OCI-LY3 (cell line): ENCODE results near the gene EPAS1.

Experiments used
- H2AFZ ChIP-seq: fragments of 200-600, 300-600 bp; shearing (Covaris generic); 2 replicates; pipeline ENCODE4 v1.6.0; 2014; ENCODE audit warnings: antibody characterized with exemption, low read depth, low read length
- H3K27ac ChIP-seq: fragments of 200-600, 300-600 bp; sonication (generic); 2 replicates; pipeline ENCODE4 v1.5.1; 2014; ENCODE audit warnings: mild to moderate bottlenecking, low read length, moderate library complexity, mixed read lengths
- H3K27me3 ChIP-seq: fragments of 200-600, 300-600 bp; sonication (generic); 2 replicates; pipeline ENCODE4 v1.6.1; 2014; ENCODE audit warnings: low read depth, low read length, mixed read lengths
- H3K36me3 ChIP-seq: fragments of 200-600, 300-600 bp; sonication (generic); replicated peaks from 2 replicates; pipeline ENCODE3; 2014; ENCODE audit warnings: low read depth, low read length, mixed read lengths
- H3K4me1 ChIP-seq: fragments of 300-600, 200-600 bp; sonication (generic); 2 replicates; pipeline ENCODE4 v1.6.1; 2014; ENCODE audit warnings: low read length, mixed read lengths
- H3K4me2 ChIP-seq: fragments of 200-600, 300-600 bp; sonication (generic); 2 replicates; pipeline ENCODE4 v1.6.1; 2014; ENCODE audit warnings: low read length, mixed read lengths
- H3K4me3 ChIP-seq: fragments of 300-600, 200-600 bp; sonication (generic); 2 replicates; pipeline ENCODE4 v1.5.1; 2014; ENCODE audit warnings: antibody characterized with exemption, mild to moderate bottlenecking, low read length, moderate library complexity
- H3K79me2 ChIP-seq: fragments of 300-600, 200-600 bp; shearing (Covaris generic); 2 replicates; pipeline ENCODE4 v1.6.1; 2014; ENCODE audit warnings: mild to moderate bottlenecking, low read length, mixed read lengths
- H3K9ac ChIP-seq: fragments of 300-600, 200-600 bp; shearing (Covaris generic); 2 replicates; pipeline ENCODE4 v1.6.0; 2014; ENCODE audit warnings: mild to moderate bottlenecking, low read length, moderate library complexity
- H3K9me3 ChIP-seq: fragments of 200-600, 300-600 bp; shearing (Covaris generic); 2 replicates; pipeline ENCODE4 v1.6.1; 2014; ENCODE audit warnings: low read length, mixed read lengths; ENCODE audit not compliant: insufficient read depth
- H4K20me1 ChIP-seq: fragments of 200-600, 300-600 bp; sonication (generic); 2 replicates; pipeline ENCODE4 v1.6.1; 2016; ENCODE audit warnings: low read length, mixed read lengths; ENCODE audit not compliant: insufficient read depth
- CTCF ChIP-seq: fragments of 200-600, 300-600 bp; sonication (generic); IDR thresholded peaks from 2 replicates; pipeline ENCODE4 v1.5.1; 2014; ENCODE audit warnings: antibody characterized with exemption, low read length, low read depth
- EZH2phosphoT487 ChIP-seq: fragments of 200-600 bp; shearing (Covaris generic); IDR thresholded peaks from 2 replicates; pipeline ENCODE4 v1.6.1; 2018; ENCODE audit warnings: antibody characterized with exemption, mixed run types, low read depth

EPAS1 gene

GRCh38 chr2:46381871-46382270 lies 84.7 kb downstream of the EPAS1 start:
- no peak overlapping the region for H3K27ac ChIP-seq

GRCh38 chr2:46382331-46383112 lies 85.3 kb downstream of the EPAS1 start:
- TF ChIP-seq EZH2phosphoT487: no peak
- no peak for TF ChIP-seq CTCF
- H2AFZ ChIP-seq: no peak overlapping the region
- H3K4me2 ChIP-seq: no peak overlapping the region
- no peak overlapping the region for H3K27ac ChIP-seq
- no peaks in the 10 kb centered on the region for H3K9me3 ChIP-seq
- no peaks in the 10 kb centered on the region for H3K27me3 ChIP-seq
- H3K79me2 ChIP-seq: no peaks in the 10 kb centered on the region
- H4K20me1 ChIP-seq: no peaks in the 10 kb centered on the region
- H3K36me3 ChIP-seq: no peaks in the 10 kb centered on the region
- H3K4me1 ChIP-seq: peaks cover 6% of the 10 kb centered on the region; the same call in 1 of the 2 replicates
- H3K4me3 ChIP-seq: no peak overlapping the region
- no peak overlapping the region for H3K9ac ChIP-seq

More at GRCh38 chr2:46381871-46382270, 84.7 kb downstream of the EPAS1 start:
- no peaks in the 10 kb centered on the region for H4K20me1 ChIP-seq
- no peak overlapping the region for H3K9ac ChIP-seq
- H2AFZ ChIP-seq: no peak overlapping the region
- H3K4me1 ChIP-seq: peaks cover 6% of the 10 kb centered on the region; the same call in 1 of the 2 replicates
- no peak for TF ChIP-seq EZH2phosphoT487
- no peak for TF ChIP-seq CTCF
- H3K4me2 ChIP-seq: no peak overlapping the region
- no peaks in the 10 kb centered on the region for H3K9me3 ChIP-seq
- H3K79me2 ChIP-seq: no peaks in the 10 kb centered on the region
- H3K4me3 ChIP-seq: no peak overlapping the region
- no peaks in the 10 kb centered on the region for H3K36me3 ChIP-seq
- no peaks in the 10 kb centered on the region for H3K27me3 ChIP-seq

GRCh38 chr2:46383113-46383395 lies 85.8 kb downstream of the EPAS1 start:
- Histone ChIP-seq H4K20me1 (no peaks in the 10 kb centered on the region), H3K9ac (no peak overlapping the region), H3K27ac (no peak overlapping the region), H3K9me3 (no peaks in the 10 kb centered on the region), H3K4me3 (no peak overlapping the region), H2AFZ (no peak overlapping the region), H3K4me2 (no peak overlapping the region), H3K4me1 (peaks cover 6% of the 10 kb centered on the region; the same call in 1 of the 2 replicates), H3K36me3 (no peaks in the 10 kb centered on the region), H3K27me3 (no peaks in the 10 kb centered on the region), H3K79me2 (no peaks in the 10 kb centered on the region)
- TF ChIP-seq CTCF (no peak), EZH2phosphoT487 (no peak)

GRCh38 chr2:46383784-46384456 lies 86.7 kb downstream of the EPAS1 start:
- H3K36me3 ChIP-seq: no peaks in the 10 kb centered on the region
- H3K27ac ChIP-seq: no peak overlapping the region
- no peaks in the 10 kb centered on the region for H3K9me3 ChIP-seq
- H3K79me2 ChIP-seq: no peaks in the 10 kb centered on the region
- H3K9ac ChIP-seq: no peak overlapping the region
- peaks cover 6% of the 10 kb centered on the region; the same call in 1 of the 2 replicates for H3K4me1 ChIP-seq
- no peak overlapping the region for H3K4me2 ChIP-seq
- no peak for TF ChIP-seq CTCF
- TF ChIP-seq EZH2phosphoT487: no peak
- no peaks in the 10 kb centered on the region for H4K20me1 ChIP-seq
- no peak overlapping the region for H2AFZ ChIP-seq
- no peaks in the 10 kb centered on the region for H3K27me3 ChIP-seq
- H3K4me3 ChIP-seq: no peak overlapping the region
